Spleen (tissue), 11 donors: ENCODE data around the gene KMT2E. TPM values are rescaled to one million over a fixed set of nuclear protein-coding genes. Genes with fewer than 3 reads are reported as not detected.
A peak's percentile ranks its signal among the peaks of the same experiment; 100 is the strongest.
"Not testable (repeated sequence)": the region's sequence is repeated elsewhere in the genome, so short reads cannot be mapped to it uniquely, and the experiment has no call there.

Experiments
- DNase-seq: peaks from one replicate; pipeline ENCODE4 v3.0.0-alpha.2; 2020
- H3K27ac ChIP-seq, 8 donors: fragments of 200-600 bp; sonication (generic) in 7 of 8; 1 replicate in 4 of 8; 2 replicates in 4 of 8; pipeline versions ENCODE4 v1.5.0 to v1.8.0; 2016 to 2021; ENCODE audit warnings: inconsistent platforms in 4 of 8, mild to moderate bottlenecking in 4 of 8, moderate library complexity in 1 of 8
- H3K27me3 ChIP-seq, 7 donors: fragments of 200-600 bp; sonication (generic) in 6 of 7; replicated peaks in 1 of 7; 1 replicate in 4 of 7; 2 replicates in 3 of 7; pipeline versions ENCODE4 v1.5.0 to v1.8.0; 2016 to 2021; ENCODE audit warnings: inconsistent platforms in 3 of 7, mild to moderate bottlenecking in 1 of 7
- H3K36me3 ChIP-seq, 6 donors: fragments of 200-600 bp; sonication (generic) in 5 of 6; 1 replicate in 4 of 6; 2 replicates in 2 of 6; pipeline versions ENCODE4 v1.5.0 to v1.8.0; 2016 to 2021; ENCODE audit warnings: inconsistent platforms in 2 of 6
- H3K4me1 ChIP-seq, 6 donors: fragments of 200-600 bp; sonication (generic) in 5 of 6; 1 replicate in 3 of 6; 2 replicates in 3 of 6; pipeline versions ENCODE4 v1.5.0 to v1.8.0; 2016 to 2021; ENCODE audit warnings: inconsistent platforms in 3 of 6
- H3K4me3 ChIP-seq, 8 donors: fragments of 200-600 bp; sonication (generic) in 7 of 8; 1 replicate in 4 of 8; 2 replicates in 4 of 8; pipeline versions ENCODE4 v1.5.0 to v1.8.0; 2016 to 2021; ENCODE audit warnings: inconsistent platforms in 4 of 8, mild to moderate bottlenecking in 4 of 8, moderate library complexity in 2 of 8
- H3K9me3 ChIP-seq, 8 donors: fragments of 200-600 bp; sonication (generic) in 7 of 8; 1 replicate in 4 of 8; 2 replicates in 4 of 8; pipeline versions ENCODE4 v1.5.0 to v1.8.0; 2016 to 2021; ENCODE audit warnings: inconsistent platforms in 4 of 8
- CTCF ChIP-seq, 11 experiments: fragments of 200-600 bp in 7 of 11; fragments of 450-650 bp in 4 of 11; sonication (generic) in 4 of 11; IDR thresholded peaks in 8 of 11; conservative IDR thresholded peaks in 3 of 11; 1 replicate in 7 of 11; 2 replicates in 4 of 11; pipeline versions ENCODE4 v1.4.0 to v1.8.0; 2016 to 2021; ENCODE audit warnings: antibody characterized with exemption in 11 of 11, inconsistent platforms in 4 of 11, mild to moderate bottlenecking in 1 of 11
- POLR2A ChIP-seq, 3 donors: fragments of 450-650 bp; IDR thresholded peaks; one replicate each; pipeline ENCODE4 v1.5.1; 2017; ENCODE audit warnings: antibody characterized with exemption in 3 of 3, mild to moderate bottlenecking in 1 of 3
- POLR2AphosphoS5 ChIP-seq, 3 donors: sonication (generic); formaldehyde crosslinking; IDR thresholded peaks; one replicate each; pipeline ENCODE4 v1.5.1; 2017; ENCODE audit warnings: antibody characterized with exemption in 3 of 3
- WGBS, 5 donors: extraction: QIAGEN DNeasy Blood & Tissue Kit in 3 of 5; methylation state at CpG; one replicate each; pipeline versions ENCODE4 v1.1.5 to v1.1.7; 2013 to 2018; 5-methylcytosine and 5-hydroxymethylcytosine counted together
- intact Hi-C: fragments of 100-400 bp; cut with DNase I; formaldehyde crosslinking; loops from one replicate; pipeline ENCODE4 v1.15.0; 2023; ENCODE audit warnings: low total_unique reads
- polyA plus RNA-seq, 3 donors: library from polyadenylated mRNA; stranded (reverse); fragments of 200-250 nt; gene quantifications; one replicate each; pipeline ENCODE4 v1.2.1, GENCODE V29; 2013
- total RNA-seq, 7 donors: library from RNA; depleted of rRNA in 3 of 7; stranded (reverse); fragments of >200 nt in 3 of 7; fragmentation: NEBNext Ultra II Directional in 4 of 7; extraction: Animal tissue kit (Norgen Biotek cat#: 25700) in 4 of 7; gene quantifications; one replicate each; pipeline versions ENCODE4 v1.1.0 to v1.2.1, GENCODE V29; 2016 to 2021
- donor health status: healthy with polysubstance abuse.
- donor health status: DM: no; HTN: no; CAD: no; lungs with moderate emphysema.
- donor health status: DM: no; HTN: no; CAD: no.
- donor health status: Bipolar disorder and iron deficiency.
- donor health status: healthy.
- donor health status: DM: no; HTN: no; CAD: no.
- donor health status: DM: yes; HTN: yes; CAD: no.

KMT2E gene
- total and polyA plus RNA-seq, 10 donors, result 11.5 to 215 (median 137) TPM

- no peak overlapping the region for H3K4me3 ChIP-seq
- no peak for TF ChIP-seq POLR2AphosphoS5 (IDR thresholded peaks at IDR 0.05)
- no peak for TF ChIP-seq POLR2A (IDR thresholded peaks at IDR 0.05)
- no peak for TF ChIP-seq CTCF (IDR thresholded peaks at IDR 0.05 in 8 of 11, conservative IDR thresholded peaks at IDR 0.05 in 3 of 11)
- H3K36me3 ChIP-seq, result peaks cover 0 to 10% (median 0%) of the 10 kb centered on the region in 6 donors
- H3K9me3 ChIP-seq, result no peaks in the 10 kb centered on the region
- no peaks in the 10 kb centered on the region for H3K27me3 ChIP-seq
- H3K4me1 ChIP-seq, result peaks cover 0 to 22% (median 13%) of the 10 kb centered on the region in 6 donors
- H3K27ac ChIP-seq, result no peak overlapping the region
- no peak for DNase-seq
- WGBS, 5 donors, result 86 to 91% (median 90%) methylated on average over 3 of the region's 3 CpGs
- intact Hi-C loops, result no loop called here
Observed at GRCh38 chr7:104971290-104972071, 42.5 kb upstream of the KMT2E start.

DNA sequence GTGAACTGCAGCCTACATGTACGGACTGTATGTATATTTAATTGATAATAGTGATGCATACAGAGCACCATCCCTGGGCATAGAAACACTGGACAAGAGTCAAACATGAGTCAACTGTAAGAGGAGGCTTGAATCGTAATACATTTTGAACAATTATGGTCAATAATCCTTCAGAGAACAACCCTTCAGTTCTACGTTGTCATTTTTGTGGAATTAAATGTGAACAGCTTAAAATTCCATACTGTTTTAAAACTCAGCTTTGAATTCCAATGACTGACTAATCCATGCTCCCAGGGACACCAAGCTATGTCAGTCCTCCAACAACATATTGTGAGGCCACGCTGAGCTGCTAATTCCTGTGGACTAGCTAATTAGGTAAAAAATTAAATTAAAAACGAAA is 41.5 kb upstream of the KMT2E start:
- WGBS, 5 donors, result 77 to 93% (median 85%) methylated on average over 5 of the region's 5 CpGs
- Histone ChIP-seq H3K4me3 (no peak overlapping the region), H3K27ac (peak overlapping the region in 1 of 8 donors; percentile 24), H3K36me3 (peaks cover 0 to 10% (median 0%) of the 10 kb centered on the region in 6 donors), H3K27me3 (no peaks in the 10 kb centered on the region), H3K9me3 (no peaks in the 10 kb centered on the region), H3K4me1 (peaks cover 0 to 31% (median 15%) of the 10 kb centered on the region in 6 donors)
- no peak for TF ChIP-seq CTCF (IDR thresholded peaks at IDR 0.05 in 8 of 11, conservative IDR thresholded peaks at IDR 0.05 in 3 of 11)
- DNase-seq, result no peak
- intact Hi-C loops, result no loop called here

GRCh38 chr7:104973227-104973626 is 40.8 kb upstream of the KMT2E start:
- H3K4me1 ChIP-seq, result peaks cover 0 to 31% (median 16%) of the 10 kb centered on the region in 6 donors
- peaks cover 0 to 10% (median 0%) of the 10 kb centered on the region in 6 donors for H3K36me3 ChIP-seq
- H3K27me3 ChIP-seq, result no peaks in the 10 kb centered on the region
- H3K4me3 ChIP-seq, result no peak overlapping the region
- no peaks in the 10 kb centered on the region for H3K9me3 ChIP-seq
- DNase-seq, result no peak
- H3K27ac ChIP-seq, result peak overlapping the region in 5 of 8 donors; percentile 10 to 65 (median 47)
- TF ChIP-seq POLR2AphosphoS5 (IDR thresholded peaks at IDR 0.05), result no peak
- no peak for TF ChIP-seq POLR2A (IDR thresholded peaks at IDR 0.05)
- TF ChIP-seq CTCF (IDR thresholded peaks at IDR 0.05 in 8 of 11, conservative IDR thresholded peaks at IDR 0.05 in 3 of 11), result no peak
- intact Hi-C loops, result no loop called here
- 76 to 93% (median 82%) methylated on average over 2 of the region's 2 CpGs for WGBS, 5 donors

DNA sequence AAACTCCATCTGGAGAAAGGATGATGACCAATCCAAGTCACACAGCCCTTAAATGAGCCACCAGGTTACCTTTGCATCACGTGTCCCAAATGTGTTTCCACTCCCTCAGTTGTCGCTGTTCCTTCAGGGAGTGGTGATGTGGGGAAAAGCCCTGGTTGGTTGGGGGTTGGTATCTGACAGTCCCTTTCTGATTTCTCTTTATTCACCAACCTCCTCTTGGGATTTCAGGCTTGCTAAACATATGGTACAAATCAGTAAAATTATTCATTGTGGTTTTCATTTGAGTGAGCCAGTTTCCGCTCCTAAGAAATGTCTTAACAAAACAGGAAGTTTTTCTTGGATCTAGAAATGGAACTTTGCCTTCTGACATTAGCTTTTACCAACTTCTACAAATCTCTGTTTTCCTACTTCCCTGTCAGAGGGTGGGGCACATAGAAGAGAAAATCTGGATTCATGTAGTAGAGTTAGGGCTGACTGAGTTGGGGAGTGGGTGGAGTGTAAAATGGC is 40.0 kb upstream of the KMT2E start:
- peak overlapping the region in 6 of 8 donors; percentile 10 to 75 (median 46) for H3K27ac ChIP-seq
- DNase-seq, result no peak
- H3K36me3 ChIP-seq, result peaks cover 0 to 10% (median 0%) of the 10 kb centered on the region in 6 donors
- intact Hi-C loops, result no loop called here
- no peaks in the 10 kb centered on the region for H3K9me3 ChIP-seq
- H3K27me3 ChIP-seq, result no peaks in the 10 kb centered on the region
- peaks cover 0 to 38% (median 18%) of the 10 kb centered on the region in 6 donors for H3K4me1 ChIP-seq
- 53 to 68% (median 54%) methylated on average over 3 of the region's 3 CpGs for WGBS, 5 donors
- TF ChIP-seq POLR2A (IDR thresholded peaks at IDR 0.05) (no peak), CTCF (IDR thresholded peaks at IDR 0.05 in 8 of 11, conservative IDR thresholded peaks at IDR 0.05 in 3 of 11) (no peak), POLR2AphosphoS5 (IDR thresholded peaks at IDR 0.05) (no peak)
- H3K4me3 ChIP-seq, result no peak overlapping the region

GRCh38 chr7:104975553-104975952 is 38.5 kb upstream of the KMT2E start:
- DNase-seq, H3K4me3 ChIP-seq, H3K9me3 ChIP-seq, H3K27me3 ChIP-seq, H3K36me3 ChIP-seq, intact Hi-C loops, H3K27ac ChIP-seq: not testable (repeated sequence)
- peaks cover 0 to 54% (median 21%) of the 10 kb centered on the region in 6 donors for H3K4me1 ChIP-seq
- 93 to 96% (median 94%) methylated on average over 6 of the region's 6 CpGs for WGBS, 5 donors
